ENCODE results near the gene SMCO4.
"Not testable (repeated sequence)": the region's sequence is repeated elsewhere in the genome, so short reads cannot be mapped to it uniquely, and the experiment has no call there.

SMCO4 gene

GRCh38 chr11:93541884-93542810 is 1.0 kb downstream of the SMCO4 start:
- peak overlapping the region; percentile 63 to 67 for H3K9ac ChIP-seq (ENCODE audit: low read depth in 1 of 2, low read length in 2 of 2)
- H3K4me1 ChIP-seq (ENCODE audit: control insufficient read depth in 1 of 2, insufficient read depth in 2 of 2, low read length in 2 of 2), result peaks cover 33 to 42% of the 10 kb centered on the region in 2 donors
- no peaks in the 10 kb centered on the region for H3K36me3 ChIP-seq (ENCODE audit: control insufficient read depth in 1 of 2, insufficient read depth in 2 of 2, low read length in 2 of 2)
- H3K9me3 ChIP-seq (ENCODE audit: control insufficient read depth in 1 of 2, low read length in 2 of 2), result no peaks in the 10 kb centered on the region
- no peaks in the 10 kb centered on the region for H3K27me3 ChIP-seq (ENCODE audit: control insufficient read depth in 1 of 2, insufficient read depth in 2 of 2, low read length in 2 of 2)
- peak overlapping the region; percentile 58 for H3K27ac ChIP-seq (ENCODE audit: low read depth, low read length)
- peak overlapping the region; percentile 71 to 81 for H3K4me3 ChIP-seq (ENCODE audit: low read depth in 1 of 2, low read length in 2 of 2)

- Histone ChIP-seq H3K4me3 (ENCODE audit: low read depth in 1 of 2, low read length in 2 of 2) (no peak overlapping the region), H3K9ac (ENCODE audit: low read depth in 1 of 2, low read length in 2 of 2) (no peak overlapping the region), H3K4me1 (ENCODE audit: control insufficient read depth in 1 of 2, insufficient read depth in 2 of 2, low read length in 2 of 2) (peaks cover 36 to 51% of the 10 kb centered on the region in 2 donors), H3K27me3 (ENCODE audit: control insufficient read depth in 1 of 2, insufficient read depth in 2 of 2, low read length in 2 of 2) (no peaks in the 10 kb centered on the region), H3K27ac (ENCODE audit: low read depth, low read length) (no peak overlapping the region), H3K9me3 (ENCODE audit: control insufficient read depth in 1 of 2, low read length in 2 of 2) (no peaks in the 10 kb centered on the region), H3K36me3 (ENCODE audit: control insufficient read depth in 1 of 2, insufficient read depth in 2 of 2, low read length in 2 of 2) (no peaks in the 10 kb centered on the region)
These were observed 2.2 kb downstream of the SMCO4 start for GRCh38 chr11:93540896-93541553.

GRCh38 chr11:93540337-93540736 is 2.9 kb downstream of the SMCO4 start:
- H3K27me3 ChIP-seq (ENCODE audit: control insufficient read depth in 1 of 2, insufficient read depth in 2 of 2, low read length in 2 of 2), result no peaks in the 10 kb centered on the region
- H3K4me3 ChIP-seq (ENCODE audit: low read depth in 1 of 2, low read length in 2 of 2), result no peak overlapping the region
- H3K4me1 ChIP-seq (ENCODE audit: control insufficient read depth in 1 of 2, insufficient read depth in 2 of 2, low read length in 2 of 2), result peaks cover 36 to 51% of the 10 kb centered on the region in 2 donors
- H3K27ac ChIP-seq (ENCODE audit: low read depth, low read length), result no peak overlapping the region
- H3K36me3 ChIP-seq (ENCODE audit: control insufficient read depth in 1 of 2, insufficient read depth in 2 of 2, low read length in 2 of 2), result no peaks in the 10 kb centered on the region
- no peaks in the 10 kb centered on the region for H3K9me3 ChIP-seq (ENCODE audit: control insufficient read depth in 1 of 2, low read length in 2 of 2)
- no peak overlapping the region for H3K9ac ChIP-seq (ENCODE audit: low read depth in 1 of 2, low read length in 2 of 2)

GRCh38 chr11:93537767-93538261 is 5.4 kb downstream of the SMCO4 start:
- H3K27me3 ChIP-seq (ENCODE audit: control insufficient read depth in 1 of 2, insufficient read depth in 2 of 2, low read length in 2 of 2), result no peaks in the 10 kb centered on the region
- no peak overlapping the region for H3K4me3 ChIP-seq (ENCODE audit: low read depth in 1 of 2, low read length in 2 of 2)
- H3K27ac ChIP-seq (ENCODE audit: low read depth, low read length), result no peak overlapping the region
- no peaks in the 10 kb centered on the region for H3K9me3 ChIP-seq (ENCODE audit: control insufficient read depth in 1 of 2, low read length in 2 of 2)
- H3K36me3 ChIP-seq (ENCODE audit: control insufficient read depth in 1 of 2, insufficient read depth in 2 of 2, low read length in 2 of 2), result no peaks in the 10 kb centered on the region
- H3K4me1 ChIP-seq (ENCODE audit: control insufficient read depth in 1 of 2, insufficient read depth in 2 of 2, low read length in 2 of 2), result peaks cover 34 to 39% of the 10 kb centered on the region in 2 donors
- no peak overlapping the region for H3K9ac ChIP-seq (ENCODE audit: low read depth in 1 of 2, low read length in 2 of 2)

- H3K9me3 ChIP-seq (ENCODE audit: control insufficient read depth in 1 of 2, low read length in 2 of 2), result no peaks in the 10 kb centered on the region
- H3K27ac ChIP-seq (ENCODE audit: low read depth, low read length), result no peak overlapping the region
- peaks cover 30 to 37% of the 10 kb centered on the region in 2 donors for H3K4me1 ChIP-seq (ENCODE audit: control insufficient read depth in 1 of 2, insufficient read depth in 2 of 2, low read length in 2 of 2)
- no peaks in the 10 kb centered on the region for H3K36me3 ChIP-seq (ENCODE audit: control insufficient read depth in 1 of 2, insufficient read depth in 2 of 2, low read length in 2 of 2)
- H3K9ac ChIP-seq (ENCODE audit: low read depth in 1 of 2, low read length in 2 of 2), result no peak overlapping the region
- H3K4me3 ChIP-seq (ENCODE audit: low read depth in 1 of 2, low read length in 2 of 2), result no peak overlapping the region
- no peaks in the 10 kb centered on the region for H3K27me3 ChIP-seq (ENCODE audit: control insufficient read depth in 1 of 2, insufficient read depth in 2 of 2, low read length in 2 of 2)
These were observed 6.1 kb downstream of the SMCO4 start for GRCh38 chr11:93537049-93537448.

- Histone ChIP-seq H3K4me3 (ENCODE audit: low read depth in 1 of 2, low read length in 2 of 2) (no peak overlapping the region), H3K9me3 (ENCODE audit: control insufficient read depth in 1 of 2, low read length in 2 of 2) (no peaks in the 10 kb centered on the region), H3K9ac (ENCODE audit: low read depth in 1 of 2, low read length in 2 of 2) (no peak overlapping the region), H3K27ac (ENCODE audit: low read depth, low read length) (no peak overlapping the region), H3K36me3 (ENCODE audit: control insufficient read depth in 1 of 2, insufficient read depth in 2 of 2, low read length in 2 of 2) (no peaks in the 10 kb centered on the region), H3K4me1 (ENCODE audit: control insufficient read depth in 1 of 2, insufficient read depth in 2 of 2, low read length in 2 of 2) (peaks cover 23 to 29% of the 10 kb centered on the region in 2 donors), H3K27me3 (ENCODE audit: control insufficient read depth in 1 of 2, insufficient read depth in 2 of 2, low read length in 2 of 2) (no peaks in the 10 kb centered on the region)
These were observed 6.9 kb downstream of the SMCO4 start for GRCh38 chr11:93536101-93536861.

GRCh38 chr11:93535578-93535977 is 7.6 kb downstream of the SMCO4 start:
- not testable (repeated sequence) for H3K9ac ChIP-seq (ENCODE audit: low read depth in 1 of 2, low read length in 2 of 2); H3K4me3 ChIP-seq (ENCODE audit: low read depth in 1 of 2, low read length in 2 of 2); H3K9me3 ChIP-seq (ENCODE audit: control insufficient read depth in 1 of 2, low read length in 2 of 2); H3K27ac ChIP-seq (ENCODE audit: low read depth, low read length); H3K27me3 ChIP-seq (ENCODE audit: control insufficient read depth in 1 of 2, insufficient read depth in 2 of 2, low read length in 2 of 2); H3K36me3 ChIP-seq (ENCODE audit: control insufficient read depth in 1 of 2, insufficient read depth in 2 of 2, low read length in 2 of 2)
- peaks cover 20 to 27% of the 10 kb centered on the region in 2 donors for H3K4me1 ChIP-seq (ENCODE audit: control insufficient read depth in 1 of 2, insufficient read depth in 2 of 2, low read length in 2 of 2)

GRCh38 chr11:93532806-93533205 is 10.4 kb downstream of the SMCO4 start:
- H3K27me3 ChIP-seq (ENCODE audit: control insufficient read depth in 1 of 2, insufficient read depth in 2 of 2, low read length in 2 of 2), result no peaks in the 10 kb centered on the region
- no peak overlapping the region for H3K4me3 ChIP-seq (ENCODE audit: low read depth in 1 of 2, low read length in 2 of 2)
- no peaks in the 10 kb centered on the region for H3K9me3 ChIP-seq (ENCODE audit: control insufficient read depth in 1 of 2, low read length in 2 of 2)
- no peak overlapping the region for H3K9ac ChIP-seq (ENCODE audit: low read depth in 1 of 2, low read length in 2 of 2)
- no peaks in the 10 kb centered on the region for H3K36me3 ChIP-seq (ENCODE audit: control insufficient read depth in 1 of 2, insufficient read depth in 2 of 2, low read length in 2 of 2)
- H3K27ac ChIP-seq (ENCODE audit: low read depth, low read length), result no peak overlapping the region
- peaks cover 31 to 40% of the 10 kb centered on the region in 2 donors for H3K4me1 ChIP-seq (ENCODE audit: control insufficient read depth in 1 of 2, insufficient read depth in 2 of 2, low read length in 2 of 2)

- H3K36me3 ChIP-seq (ENCODE audit: control insufficient read depth in 1 of 2, insufficient read depth in 2 of 2, low read length in 2 of 2), result no peaks in the 10 kb centered on the region
- H3K27me3 ChIP-seq (ENCODE audit: control insufficient read depth in 1 of 2, insufficient read depth in 2 of 2, low read length in 2 of 2), result no peaks in the 10 kb centered on the region
- H3K4me3 ChIP-seq (ENCODE audit: low read depth in 1 of 2, low read length in 2 of 2), result no peak overlapping the region
- H3K4me1 ChIP-seq (ENCODE audit: control insufficient read depth in 1 of 2, insufficient read depth in 2 of 2, low read length in 2 of 2), result peaks cover 32 to 36% of the 10 kb centered on the region in 2 donors
- H3K9me3 ChIP-seq (ENCODE audit: control insufficient read depth in 1 of 2, low read length in 2 of 2), result no peaks in the 10 kb centered on the region
- H3K27ac ChIP-seq (ENCODE audit: low read depth, low read length), result no peak overlapping the region
- no peak overlapping the region for H3K9ac ChIP-seq (ENCODE audit: low read depth in 1 of 2, low read length in 2 of 2)
These were observed 10.9 kb downstream of the SMCO4 start for GRCh38 chr11:93532281-93532789.
